ENCODE data around the gene COL5A2.

The COL5A2 gene

DNA sequence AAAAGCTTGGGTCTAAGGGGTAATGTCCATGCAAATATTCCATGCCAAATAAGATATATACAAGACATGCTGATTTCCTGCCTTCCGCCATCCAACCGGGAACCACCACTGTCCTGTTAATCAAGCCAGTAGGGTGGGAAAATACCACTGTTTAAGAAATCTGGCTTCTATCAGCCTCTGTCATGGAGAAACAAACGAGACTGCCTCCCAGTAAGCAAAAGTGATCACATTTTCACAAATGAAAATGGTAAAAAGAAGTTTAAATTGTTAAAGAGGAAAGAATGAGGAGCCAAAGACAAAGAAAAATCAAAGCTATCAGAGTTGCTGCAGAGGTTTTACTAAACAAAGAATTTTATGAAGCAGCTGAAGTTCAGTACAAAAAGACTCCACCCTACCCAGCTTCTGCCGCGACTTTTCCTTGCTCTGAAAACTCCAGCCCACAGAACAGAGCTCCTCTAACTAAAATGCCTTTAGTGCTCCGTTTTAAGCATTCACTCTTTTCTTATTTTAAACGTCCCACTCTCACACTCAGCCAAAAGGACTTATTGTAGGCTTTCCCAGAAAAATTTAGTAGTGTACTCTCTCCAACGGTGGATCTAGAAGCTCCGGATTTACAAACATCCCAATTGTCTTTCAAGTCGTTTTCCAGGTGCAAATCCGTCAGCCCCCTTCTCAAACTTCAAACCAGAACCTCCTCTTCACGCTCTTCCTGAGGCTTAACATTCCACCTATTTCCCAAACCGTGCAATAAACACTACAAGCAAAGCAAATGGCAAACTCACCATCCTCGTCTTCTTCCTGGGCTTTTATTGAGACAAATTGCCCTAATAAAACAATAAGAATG is 613 bp downstream of the COL5A2 start:
- no peak for DNase-seq

DNA sequence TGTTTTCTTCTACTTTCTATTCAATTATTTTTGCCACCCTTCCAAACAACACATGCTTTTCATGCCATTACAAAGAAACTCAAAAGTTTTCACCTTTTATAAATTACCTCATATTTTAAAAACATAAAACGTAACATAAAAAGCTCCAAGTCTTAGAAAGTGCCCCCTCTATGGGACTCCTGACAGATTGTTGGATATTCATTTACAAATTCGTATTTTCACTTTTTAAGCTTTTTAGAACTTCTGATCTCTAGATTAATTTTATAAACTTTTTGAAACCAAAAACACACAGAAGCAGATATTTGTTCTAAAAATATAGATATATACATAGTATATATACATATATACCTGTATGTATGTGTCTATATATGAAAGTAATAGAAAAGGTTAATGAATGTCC is 1.5 kb downstream of the COL5A2 start:
- DNase-seq, result no peak

- no peak for DNase-seq
These were observed 2.2 kb downstream of the COL5A2 start for GRCh38 chr2:189177251-189177840.

- DNase-seq, result no peak
These were observed 3.0 kb downstream of the COL5A2 start for GRCh38 chr2:189176516-189176915.

GRCh38 chr2:189175869-189176433 is 3.6 kb downstream of the COL5A2 start:
- DNase-seq, result no peak

GRCh38 chr2:189171956-189172609 is 7.5 kb downstream of the COL5A2 start:
- DNase-seq, result no peak

- DNase-seq, result no peak
These were observed 10.6 kb downstream of the COL5A2 start for GRCh38 chr2:189168856-189169499.

- DNase-seq, result no peak
These were observed 13.7 kb downstream of the COL5A2 start for GRCh38 chr2:189165656-189166380.

DNA sequence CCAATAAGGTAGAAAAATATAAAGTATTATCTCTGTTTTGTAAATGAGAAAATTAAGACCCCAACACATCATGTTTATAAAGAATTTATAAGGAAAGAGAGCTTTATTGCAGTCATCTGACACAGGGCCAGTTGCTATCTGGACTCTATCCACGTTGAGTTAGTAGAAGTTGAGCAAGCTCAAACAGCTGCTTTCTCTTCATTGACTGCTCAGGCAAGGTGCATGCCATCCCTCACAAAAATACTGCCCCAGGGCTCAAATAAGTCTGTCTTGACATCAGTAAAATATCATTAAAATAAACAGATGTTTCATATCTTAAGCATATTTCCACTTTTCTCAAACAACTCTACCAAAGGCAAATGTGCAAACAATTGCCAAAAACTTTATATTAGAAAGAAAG is 14.8 kb downstream of the COL5A2 start:
- no peak for DNase-seq

DNA sequence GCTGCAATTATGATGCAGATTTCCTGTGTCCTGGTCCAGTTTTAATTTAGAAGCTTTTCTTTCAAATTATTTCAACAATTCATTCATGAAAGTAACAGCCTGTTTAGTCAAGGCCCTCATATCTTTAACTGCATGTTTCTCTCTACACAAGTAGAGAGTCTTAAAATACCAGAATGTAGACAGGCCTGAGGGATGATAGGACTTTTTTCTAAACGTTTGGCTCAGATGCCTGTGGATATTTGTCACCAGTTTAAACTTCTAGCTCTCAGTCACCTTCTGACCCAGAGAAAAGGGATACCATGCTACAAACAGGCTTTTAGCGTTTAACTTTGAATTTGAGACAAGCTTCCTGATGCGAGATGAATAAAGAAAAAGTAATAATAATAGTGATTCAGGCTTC is 15.7 kb downstream of the COL5A2 start:
- DNase-seq, result no peak

DNA sequence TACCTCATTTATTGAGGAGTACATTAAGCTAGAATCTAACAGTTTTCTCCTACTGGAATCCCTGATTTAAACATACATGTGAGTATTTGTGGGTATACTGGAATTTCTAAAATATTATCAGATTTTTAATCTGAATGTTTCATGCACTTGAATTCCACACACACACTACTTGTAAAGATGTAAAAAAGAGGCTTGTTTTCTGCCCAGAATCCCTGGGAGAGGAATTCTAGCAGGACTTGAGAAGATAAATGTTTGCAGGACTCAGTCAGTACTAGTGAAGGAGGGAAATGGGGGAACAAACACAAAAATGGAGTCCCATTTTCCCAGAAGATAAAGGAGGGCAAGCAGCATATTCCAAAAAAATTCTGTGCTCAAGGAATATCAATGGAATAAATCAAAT is 17.0 kb downstream of the COL5A2 start:
- no peak for DNase-seq

DNA sequence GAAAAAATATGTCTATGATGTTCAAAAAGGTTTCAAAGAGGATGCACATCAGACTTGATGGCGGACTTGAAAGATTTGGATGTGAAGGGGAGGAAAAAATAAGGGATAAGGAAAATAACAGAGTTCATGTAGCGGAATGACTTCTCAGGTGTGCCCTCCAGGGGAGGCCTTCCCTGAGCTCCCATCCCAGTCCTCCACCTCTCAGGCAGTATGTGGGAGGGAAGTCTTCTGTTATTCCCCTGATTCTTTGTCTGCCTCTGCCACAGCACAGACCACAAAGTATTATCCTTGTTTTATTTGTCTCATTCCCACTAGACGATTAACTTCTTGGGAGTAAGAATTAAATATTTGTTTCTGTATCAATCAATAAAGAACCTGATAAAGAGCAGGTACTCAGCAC is 17.7 kb downstream of the COL5A2 start:
- DNase-seq, result no peak

GRCh38 chr2:189159717-189160116 is 19.8 kb downstream of the COL5A2 start:
- no peak for DNase-seq

GRCh38 chr2:189159273-189159672 is 20.3 kb downstream of the COL5A2 start:
- no peak for DNase-seq

DNA sequence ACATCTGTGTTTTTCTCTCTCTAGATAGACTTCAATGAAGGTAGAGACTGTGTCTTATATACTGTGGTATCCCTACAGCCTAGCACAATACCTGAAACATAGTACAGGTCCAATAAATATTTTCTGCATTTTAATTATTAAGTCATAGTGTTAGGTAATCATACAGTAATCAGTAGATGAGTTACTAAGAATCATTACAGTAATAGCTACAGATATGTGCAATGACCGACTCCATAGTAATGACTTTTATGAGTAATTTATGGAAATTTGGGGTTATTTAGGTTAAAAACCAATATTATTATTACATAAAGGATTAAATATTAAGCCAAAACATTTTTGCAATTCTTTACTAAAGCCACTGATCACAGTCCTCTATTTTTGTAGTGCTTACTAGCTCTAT is 21.6 kb downstream of the COL5A2 start:
- no peak for DNase-seq

DNA sequence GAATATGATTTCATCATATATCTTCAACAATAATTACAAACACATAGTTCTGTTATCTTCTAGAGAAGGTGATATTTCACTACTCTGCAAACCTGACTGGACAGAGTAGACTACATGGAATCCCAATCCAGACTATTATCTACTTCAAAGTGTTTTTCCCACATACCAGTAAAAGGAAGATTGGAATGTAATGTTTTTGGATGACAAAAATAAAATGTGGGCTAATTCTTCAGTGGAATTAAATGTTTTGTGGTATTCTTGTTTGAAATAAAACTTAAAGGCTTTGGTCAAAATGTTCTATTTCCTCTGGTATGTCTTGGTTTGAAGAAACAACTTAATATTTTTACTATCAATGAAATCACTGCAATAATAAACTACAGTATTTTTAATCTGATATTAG is 22.1 kb downstream of the COL5A2 start:
- DNase-seq, result no peak

- DNase-seq, result no peak
These were observed 23.8 kb downstream of the COL5A2 start for GRCh38 chr2:189155795-189156194.

DNA sequence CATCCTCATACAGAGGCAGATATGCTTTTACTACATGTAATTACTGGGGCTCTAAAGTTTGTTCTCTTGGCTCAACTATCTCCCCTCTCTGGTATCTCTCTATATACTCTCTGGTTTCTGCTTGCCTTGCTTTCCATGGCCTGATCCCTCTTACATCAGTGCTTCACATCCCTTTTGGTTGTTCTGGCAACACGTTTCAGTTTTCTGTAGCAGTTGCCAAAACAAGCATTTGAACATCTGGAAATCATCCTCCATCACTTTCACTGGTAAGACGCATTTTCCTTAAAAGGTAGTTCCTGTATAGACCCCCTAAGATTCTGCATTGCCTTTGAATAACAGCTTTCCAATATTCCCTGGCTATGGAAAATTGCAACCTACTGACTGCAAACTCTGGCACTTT is 25.9 kb downstream of the COL5A2 start:
- DNase-seq, result no peak

- DNase-seq, result no peak
These were observed 27.1 kb downstream of the COL5A2 start for GRCh38 chr2:189152483-189152882.

GRCh38 chr2:189151906-189152305 is 27.7 kb downstream of the COL5A2 start:
- no peak for DNase-seq

GRCh38 chr2:189150033-189150432 is 29.5 kb downstream of the COL5A2 start:
- DNase-seq, result no peak

GRCh38 chr2:189147989-189148388 is 31.6 kb downstream of the COL5A2 start:
- no peak for DNase-seq

GRCh38 chr2:189147361-189147760 is 32.2 kb downstream of the COL5A2 start:
- no peak for DNase-seq
